HEK293 (cell line): ENCODE measurements around the gene C12orf56.

Experiments
- BCL11A ChIP-seq: fragments of 450-650 bp; formaldehyde crosslinking; IDR thresholded peaks from 2 replicates; pipeline ENCODE4 v1.5.1; 2016; ENCODE audit warnings: low read depth, missing biosample characterization, missing genetic modification characterization
- BCL11B ChIP-seq: fragments of 450-650 bp; formaldehyde crosslinking; IDR thresholded peaks from 2 replicates; pipeline ENCODE4 v1.5.1; 2016; ENCODE audit warnings: low read depth, missing biosample characterization, missing genetic modification characterization
- FEZF1 ChIP-seq: fragments of 450-650 bp; formaldehyde crosslinking; IDR thresholded peaks from 2 replicates; pipeline ENCODE4 v1.5.1; 2016; ENCODE audit warnings: missing biosample characterization, missing genetic modification characterization
- KLF9 ChIP-seq: fragments of 450-650 bp; formaldehyde crosslinking; IDR thresholded peaks from 2 replicates; pipeline ENCODE4 v1.5.1; 2016; ENCODE audit warnings: missing biosample characterization, missing genetic modification characterization, low read depth
- PRDM1 ChIP-seq: fragments of 450-650 bp; formaldehyde crosslinking; IDR thresholded peaks from 2 replicates; pipeline ENCODE4; 2016; ENCODE audit warnings: missing biosample characterization, missing genetic modification characterization
- SALL2 ChIP-seq: fragments of 450-650 bp; formaldehyde crosslinking; IDR thresholded peaks from 2 replicates; pipeline ENCODE4 v1.5.0; 2017; ENCODE audit warnings: missing biosample characterization, mild to moderate bottlenecking, missing genetic modification characterization, borderline replicate concordance
- SP3 ChIP-seq: fragments of 450-650 bp; formaldehyde crosslinking; IDR thresholded peaks from 2 replicates; pipeline ENCODE4 v1.5.1; 2016; ENCODE audit warnings: missing biosample characterization, missing genetic modification characterization
- ZFHX2 ChIP-seq: fragments of 450-650 bp; formaldehyde crosslinking; conservative IDR thresholded peaks from 2 replicates; pipeline ENCODE4 v1.5.1; 2016; ENCODE audit warnings: missing biosample characterization, missing genetic modification characterization
- ZFP37 ChIP-seq: fragments of 450-650 bp; formaldehyde crosslinking; IDR thresholded peaks from 2 replicates; pipeline ENCODE4 v1.5.1; 2016; ENCODE audit warnings: missing biosample characterization, missing genetic modification characterization
- ZNF114 ChIP-seq: fragments of 450-650 bp; formaldehyde crosslinking; IDR thresholded peaks from 2 replicates; pipeline ENCODE4 v1.5.0; 2017; ENCODE audit warnings: missing biosample characterization, missing genetic modification characterization
- ZNF140 ChIP-seq: fragments of 450-650 bp; formaldehyde crosslinking; IDR thresholded peaks from 2 replicates; pipeline ENCODE4 v1.5.1; 2016; ENCODE audit warnings: missing biosample characterization, missing genetic modification characterization
- ZNF175 ChIP-seq: fragments of 450-650 bp; formaldehyde crosslinking; IDR thresholded peaks from 2 replicates; pipeline ENCODE4 v1.5.1; 2016; ENCODE audit warnings: missing biosample characterization, missing genetic modification characterization
- ZNF2 ChIP-seq: fragments of 450-650 bp; formaldehyde crosslinking; IDR thresholded peaks from 2 replicates; pipeline ENCODE4 v1.5.1; 2016; ENCODE audit warnings: missing biosample characterization, missing genetic modification characterization
- ZNF354C ChIP-seq: fragments of 450-650 bp; formaldehyde crosslinking; IDR thresholded peaks from 2 replicates; pipeline ENCODE4 v1.5.1; 2016; ENCODE audit warnings: missing biosample characterization, missing genetic modification characterization, low read depth, borderline replicate concordance
- ZNF530 ChIP-seq: fragments of 450-650 bp; formaldehyde crosslinking; IDR thresholded peaks from 2 replicates; pipeline ENCODE4 v1.5.1; 2016; ENCODE audit warnings: low read depth, missing biosample characterization, missing genetic modification characterization
- ZNF555 ChIP-seq: fragments of 450-650 bp; formaldehyde crosslinking; conservative IDR thresholded peaks from 2 replicates; pipeline ENCODE4 v1.5.1; 2017; ENCODE audit warnings: missing biosample characterization, mild to moderate bottlenecking, missing genetic modification characterization, inconsistent platforms
- ZNF747 ChIP-seq: fragments of 450-650 bp; formaldehyde crosslinking; IDR thresholded peaks from 2 replicates; pipeline ENCODE4 v1.5.1; 2016; ENCODE audit warnings: missing biosample characterization, missing genetic modification characterization
- ZNF76 ChIP-seq: fragments of 450-650 bp; formaldehyde crosslinking; IDR thresholded peaks from 2 replicates; pipeline ENCODE4; 2016; ENCODE audit warnings: low read depth, missing biosample characterization, missing genetic modification characterization, borderline replicate concordance
- ZNF776 ChIP-seq: fragments of 450-650 bp; formaldehyde crosslinking; IDR thresholded peaks from 2 replicates; pipeline ENCODE4 v1.5.0; 2017; ENCODE audit warnings: missing biosample characterization, missing genetic modification characterization, borderline replicate concordance
- ZNF830 ChIP-seq: fragments of 450-650 bp; IDR thresholded peaks from 2 replicates; pipeline ENCODE4 v1.5.0; 2018; ENCODE audit warnings: missing biosample characterization, missing genetic modification characterization, low read depth, mild to moderate bottlenecking, moderate library complexity
- TF ChIP-seq, protein P1 (sequence below): fragments of 450-650 bp; formaldehyde crosslinking; IDR thresholded peaks from 2 replicates; pipeline ENCODE4 v1.5.1; 2016; ENCODE audit warnings: missing biosample characterization, missing genetic modification characterization
- TF ChIP-seq, protein P2 (sequence below): fragments of 450-650 bp; IDR thresholded peaks from 2 replicates; pipeline ENCODE4 v1.5.1; 2018; ENCODE audit warnings: missing biosample characterization, missing genetic modification characterization
- TF ChIP-seq, protein P3 (sequence below): fragments of 450-650 bp; formaldehyde crosslinking; IDR thresholded peaks from 2 replicates; pipeline ENCODE4 v1.5.1; 2017; ENCODE audit warnings: missing biosample characterization, missing genetic modification characterization
- TF ChIP-seq, protein P4 (sequence below): fragments of 450-650 bp; formaldehyde crosslinking; IDR thresholded peaks from 2 replicates; pipeline ENCODE4 v1.5.1; 2016; ENCODE audit warnings: missing biosample characterization, missing genetic modification characterization, low read depth
- TF ChIP-seq, protein P5 (sequence below): fragments of 450-650 bp; formaldehyde crosslinking; IDR thresholded peaks from 2 replicates; pipeline ENCODE4 v1.5.1; 2016; ENCODE audit warnings: missing biosample characterization, missing genetic modification characterization, borderline replicate concordance

The C12orf56 gene

DNA sequence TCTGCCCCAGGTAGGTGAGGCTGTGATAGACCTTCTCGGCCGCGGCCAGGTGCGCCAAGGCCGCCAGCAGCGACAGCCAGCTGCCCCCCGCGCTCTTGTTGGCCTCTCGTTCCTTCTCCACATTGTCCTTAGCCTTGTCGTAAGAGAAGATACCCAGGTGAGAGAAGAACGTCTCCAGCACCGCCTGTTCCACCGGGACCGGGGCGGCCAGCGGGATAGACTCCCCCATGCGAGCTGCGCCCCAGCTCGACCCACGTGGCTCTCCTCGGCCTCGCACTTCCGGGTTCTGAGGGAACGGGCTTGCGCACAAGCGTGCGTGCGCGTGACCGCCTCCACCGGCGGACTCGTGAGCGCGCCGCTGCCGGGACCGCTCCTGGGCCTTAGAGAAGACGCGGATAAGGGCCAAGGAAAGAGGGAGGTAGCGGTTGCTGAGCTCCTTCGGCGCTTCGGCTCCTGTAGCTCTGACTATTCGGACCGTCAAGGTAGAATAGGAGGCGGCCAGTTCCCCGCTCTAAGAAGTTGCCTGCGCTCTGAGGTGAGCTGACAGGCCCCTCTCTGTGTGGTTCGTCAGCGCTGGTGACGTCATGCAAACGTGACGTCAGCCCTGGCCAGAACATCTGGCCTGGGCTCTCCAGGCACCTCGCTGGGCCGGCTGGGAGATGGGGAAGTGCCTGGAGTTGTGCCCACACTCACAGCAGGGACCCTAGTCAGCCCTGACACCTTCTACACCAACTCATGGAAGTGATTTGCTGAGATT lies 168.4 kb downstream of the C12orf56 start, which contains the start of gene KICS2 (continued):
- TF ChIP-seq BCL11A (tag by site-specific recombination) (no peak), ZFHX2 (tag by site-specific recombination) (peak; percentile 27), ZNF114 (tag by site-specific recombination) (no peak), ZFP37 (tag by site-specific recombination) (peak; percentile 92; the same call in 1 of the 2 replicates), ZNF555 (tag by site-specific recombination) (no peak), ZNF2 (tag by site-specific recombination) (no peak; the same call in 1 of the 2 replicates), KLF9 (tag by site-specific recombination) (peak; percentile 45), ZNF747 (no peak), ZNF354C (tag by site-specific recombination) (no peak), ZNF530 (tag by site-specific recombination) (no peak), FEZF1 (tag by site-specific recombination) (peak; percentile 13; the same call in 1 of the 2 replicates), SP3 (tag by site-specific recombination) (peak; percentile 29), ZNF140 (tag by site-specific recombination) (no peak), ZNF776 (tag by site-specific recombination) (no peak), ZNF830 (tag by site-specific recombination) (no peak), BCL11B (tag by site-specific recombination) (peak; percentile 35; the same call in 1 of the 2 replicates), ZNF175 (tag by site-specific recombination) (no peak), PRDM1 (tag by site-specific recombination) (no peak), SALL2 (tag by site-specific recombination) (0 out of 2 replicates have a peak, but pooled peaks have one; percentile 17), ZNF76 (tag by site-specific recombination) (peak; percentile 73; the same call in 1 of the 2 replicates)
- TF ChIP-seq, protein P1, sequence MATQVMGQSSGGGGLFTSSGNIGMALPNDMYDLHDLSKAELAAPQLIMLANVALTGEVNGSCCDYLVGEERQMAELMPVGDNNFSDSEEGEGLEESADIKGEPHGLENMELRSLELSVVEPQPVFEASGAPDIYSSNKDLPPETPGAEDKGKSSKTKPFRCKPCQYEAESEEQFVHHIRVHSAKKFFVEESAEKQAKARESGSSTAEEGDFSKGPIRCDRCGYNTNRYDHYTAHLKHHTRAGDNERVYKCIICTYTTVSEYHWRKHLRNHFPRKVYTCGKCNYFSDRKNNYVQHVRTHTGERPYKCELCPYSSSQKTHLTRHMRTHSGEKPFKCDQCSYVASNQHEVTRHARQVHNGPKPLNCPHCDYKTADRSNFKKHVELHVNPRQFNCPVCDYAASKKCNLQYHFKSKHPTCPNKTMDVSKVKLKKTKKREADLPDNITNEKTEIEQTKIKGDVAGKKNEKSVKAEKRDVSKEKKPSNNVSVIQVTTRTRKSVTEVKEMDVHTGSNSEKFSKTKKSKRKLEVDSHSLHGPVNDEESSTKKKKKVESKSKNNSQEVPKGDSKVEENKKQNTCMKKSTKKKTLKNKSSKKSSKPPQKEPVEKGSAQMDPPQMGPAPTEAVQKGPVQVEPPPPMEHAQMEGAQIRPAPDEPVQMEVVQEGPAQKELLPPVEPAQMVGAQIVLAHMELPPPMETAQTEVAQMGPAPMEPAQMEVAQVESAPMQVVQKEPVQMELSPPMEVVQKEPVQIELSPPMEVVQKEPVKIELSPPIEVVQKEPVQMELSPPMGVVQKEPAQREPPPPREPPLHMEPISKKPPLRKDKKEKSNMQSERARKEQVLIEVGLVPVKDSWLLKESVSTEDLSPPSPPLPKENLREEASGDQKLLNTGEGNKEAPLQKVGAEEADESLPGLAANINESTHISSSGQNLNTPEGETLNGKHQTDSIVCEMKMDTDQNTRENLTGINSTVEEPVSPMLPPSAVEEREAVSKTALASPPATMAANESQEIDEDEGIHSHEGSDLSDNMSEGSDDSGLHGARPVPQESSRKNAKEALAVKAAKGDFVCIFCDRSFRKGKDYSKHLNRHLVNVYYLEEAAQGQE, result peak; percentile 10; the same call in 1 of the 2 replicates
- TF ChIP-seq, protein P2, sequence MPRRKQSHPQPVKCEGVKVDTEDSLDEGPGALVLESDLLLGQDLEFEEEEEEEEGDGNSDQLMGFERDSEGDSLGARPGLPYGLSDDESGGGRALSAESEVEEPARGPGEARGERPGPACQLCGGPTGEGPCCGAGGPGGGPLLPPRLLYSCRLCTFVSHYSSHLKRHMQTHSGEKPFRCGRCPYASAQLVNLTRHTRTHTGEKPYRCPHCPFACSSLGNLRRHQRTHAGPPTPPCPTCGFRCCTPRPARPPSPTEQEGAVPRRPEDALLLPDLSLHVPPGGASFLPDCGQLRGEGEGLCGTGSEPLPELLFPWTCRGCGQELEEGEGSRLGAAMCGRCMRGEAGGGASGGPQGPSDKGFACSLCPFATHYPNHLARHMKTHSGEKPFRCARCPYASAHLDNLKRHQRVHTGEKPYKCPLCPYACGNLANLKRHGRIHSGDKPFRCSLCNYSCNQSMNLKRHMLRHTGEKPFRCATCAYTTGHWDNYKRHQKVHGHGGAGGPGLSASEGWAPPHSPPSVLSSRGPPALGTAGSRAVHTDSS (tag by site-specific recombination), result no peak
- TF ChIP-seq, protein P3, sequence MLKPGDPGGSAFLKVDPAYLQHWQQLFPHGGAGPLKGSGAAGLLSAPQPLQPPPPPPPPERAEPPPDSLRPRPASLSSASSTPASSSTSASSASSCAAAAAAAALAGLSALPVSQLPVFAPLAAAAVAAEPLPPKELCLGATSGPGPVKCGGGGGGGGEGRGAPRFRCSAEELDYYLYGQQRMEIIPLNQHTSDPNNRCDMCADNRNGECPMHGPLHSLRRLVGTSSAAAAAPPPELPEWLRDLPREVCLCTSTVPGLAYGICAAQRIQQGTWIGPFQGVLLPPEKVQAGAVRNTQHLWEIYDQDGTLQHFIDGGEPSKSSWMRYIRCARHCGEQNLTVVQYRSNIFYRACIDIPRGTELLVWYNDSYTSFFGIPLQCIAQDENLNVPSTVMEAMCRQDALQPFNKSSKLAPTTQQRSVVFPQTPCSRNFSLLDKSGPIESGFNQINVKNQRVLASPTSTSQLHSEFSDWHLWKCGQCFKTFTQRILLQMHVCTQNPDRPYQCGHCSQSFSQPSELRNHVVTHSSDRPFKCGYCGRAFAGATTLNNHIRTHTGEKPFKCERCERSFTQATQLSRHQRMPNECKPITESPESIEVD (tag by site-specific recombination), result no peak
- TF ChIP-seq, protein P4, sequence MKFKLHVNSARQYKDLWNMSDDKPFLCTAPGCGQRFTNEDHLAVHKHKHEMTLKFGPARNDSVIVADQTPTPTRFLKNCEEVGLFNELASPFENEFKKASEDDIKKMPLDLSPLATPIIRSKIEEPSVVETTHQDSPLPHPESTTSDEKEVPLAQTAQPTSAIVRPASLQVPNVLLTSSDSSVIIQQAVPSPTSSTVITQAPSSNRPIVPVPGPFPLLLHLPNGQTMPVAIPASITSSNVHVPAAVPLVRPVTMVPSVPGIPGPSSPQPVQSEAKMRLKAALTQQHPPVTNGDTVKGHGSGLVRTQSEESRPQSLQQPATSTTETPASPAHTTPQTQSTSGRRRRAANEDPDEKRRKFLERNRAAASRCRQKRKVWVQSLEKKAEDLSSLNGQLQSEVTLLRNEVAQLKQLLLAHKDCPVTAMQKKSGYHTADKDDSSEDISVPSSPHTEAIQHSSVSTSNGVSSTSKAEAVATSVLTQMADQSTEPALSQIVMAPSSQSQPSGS (tag by site-specific recombination), result peak; percentile 100
- TF ChIP-seq, protein P5, sequence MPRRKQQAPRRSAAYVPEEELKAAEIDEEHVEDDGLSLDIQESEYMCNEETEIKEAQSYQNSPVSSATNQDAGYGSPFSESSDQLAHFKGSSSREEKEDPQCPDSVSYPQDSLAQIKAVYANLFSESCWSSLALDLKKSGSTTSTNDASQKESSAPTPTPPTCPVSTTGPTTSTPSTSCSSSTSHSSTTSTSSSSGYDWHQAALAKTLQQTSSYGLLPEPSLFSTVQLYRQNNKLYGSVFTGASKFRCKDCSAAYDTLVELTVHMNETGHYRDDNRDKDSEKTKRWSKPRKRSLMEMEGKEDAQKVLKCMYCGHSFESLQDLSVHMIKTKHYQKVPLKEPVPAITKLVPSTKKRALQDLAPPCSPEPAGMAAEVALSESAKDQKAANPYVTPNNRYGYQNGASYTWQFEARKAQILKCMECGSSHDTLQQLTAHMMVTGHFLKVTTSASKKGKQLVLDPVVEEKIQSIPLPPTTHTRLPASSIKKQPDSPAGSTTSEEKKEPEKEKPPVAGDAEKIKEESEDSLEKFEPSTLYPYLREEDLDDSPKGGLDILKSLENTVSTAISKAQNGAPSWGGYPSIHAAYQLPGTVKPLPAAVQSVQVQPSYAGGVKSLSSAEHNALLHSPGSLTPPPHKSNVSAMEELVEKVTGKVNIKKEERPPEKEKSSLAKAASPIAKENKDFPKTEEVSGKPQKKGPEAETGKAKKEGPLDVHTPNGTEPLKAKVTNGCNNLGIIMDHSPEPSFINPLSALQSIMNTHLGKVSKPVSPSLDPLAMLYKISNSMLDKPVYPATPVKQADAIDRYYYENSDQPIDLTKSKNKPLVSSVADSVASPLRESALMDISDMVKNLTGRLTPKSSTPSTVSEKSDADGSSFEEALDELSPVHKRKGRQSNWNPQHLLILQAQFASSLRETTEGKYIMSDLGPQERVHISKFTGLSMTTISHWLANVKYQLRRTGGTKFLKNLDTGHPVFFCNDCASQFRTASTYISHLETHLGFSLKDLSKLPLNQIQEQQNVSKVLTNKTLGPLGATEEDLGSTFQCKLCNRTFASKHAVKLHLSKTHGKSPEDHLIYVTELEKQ (tag by site-specific recombination), result peak; percentile 85; the same call in 1 of the 2 replicates
